Neural cell (in vitro differentiated cells): ENCODE data around the gene ELP5. TPM values are rescaled to one million over a fixed set of nuclear protein-coding genes. Genes with fewer than 3 reads are reported as not detected.
A peak's percentile ranks its signal among the peaks of the same experiment; 100 is the strongest.

Experiments used
- H2AFZ ChIP-seq: fragments of 200-600, 300-800 bp; sonication (generic), shearing (Covaris generic); 2 replicates; pipeline ENCODE4 v1.6.0; 2014; ENCODE audit warnings: low read depth, mild to moderate bottlenecking, antibody characterized with exemption, low read length, moderate library complexity
- H3F3A ChIP-seq: fragments of 200-600 bp; shearing (Covaris generic); 2 replicates; pipeline ENCODE4 v1.6.1; 2016; ENCODE audit warnings: mild to moderate bottlenecking, moderate library complexity, mixed read lengths, antibody characterized with exemption, low read length; ENCODE audit not compliant: insufficient read depth, poor library complexity, severe bottlenecking
- H3K27ac ChIP-seq: fragments of 200-600, 300-800 bp; sonication (generic), shearing (Covaris generic); 2 replicates; pipeline ENCODE4 v1.5.1; 2014; ENCODE audit warnings: mild to moderate bottlenecking, low read length, moderate library complexity
- H3K27me3 ChIP-seq: fragments of 300-800, 200-600 bp; sonication (generic), shearing (Covaris generic); 2 replicates; pipeline ENCODE4 v1.6.0; 2014; ENCODE audit warnings: mild to moderate bottlenecking, low read depth, low read length, moderate library complexity; ENCODE audit not compliant: insufficient read depth
- H3K36me3 ChIP-seq: fragments of 300-800, 200-600 bp; sonication (generic), shearing (Covaris generic); 2 replicates; pipeline ENCODE4 v1.5.1; 2014; ENCODE audit warnings: mild to moderate bottlenecking, antibody characterized with exemption, low read length, moderate library complexity; ENCODE audit not compliant: insufficient read depth
- H3K4me2 ChIP-seq: fragments of 300-800, 200-600 bp; sonication (generic), shearing (Covaris generic); 2 replicates; pipeline ENCODE4 v1.6.0; 2014; ENCODE audit warnings: mild to moderate bottlenecking, low read length
- H3K4me3 ChIP-seq: fragments of 300-800, 200-600 bp; sonication (generic), shearing (Covaris generic); 2 replicates; pipeline ENCODE4 v1.5.1; 2014; ENCODE audit warnings: mild to moderate bottlenecking, low read length, moderate library complexity
- H3K79me2 ChIP-seq: fragments of 200-600 bp; shearing (Covaris generic); replicated peaks from 2 replicates; pipeline ENCODE4 v1.6.0; 2014; ENCODE audit warnings: mild to moderate bottlenecking, low read length, moderate library complexity; ENCODE audit not compliant: insufficient read depth
- H3K9ac ChIP-seq: fragments of 300-800, 200-600 bp; sonication (generic), shearing (Covaris generic); 2 replicates; pipeline ENCODE4 v1.6.1; 2016; ENCODE audit warnings: mild to moderate bottlenecking, low read length, mixed read lengths
- H3K9me2 ChIP-seq: fragments of 200-600 bp; shearing (Covaris generic); 2 replicates; pipeline ENCODE4 v1.6.1; 2016; ENCODE audit warnings: mild to moderate bottlenecking, low read length, mixed read lengths; ENCODE audit not compliant: insufficient read depth
- H3K9me3 ChIP-seq: fragments of 200-600, 300-800 bp; sonication (generic), shearing (Covaris generic); 2 replicates; pipeline ENCODE4 v1.6.1; 2016; ENCODE audit warnings: mild to moderate bottlenecking, mixed run types, low read length, moderate library complexity, mixed read lengths
- H4K20me1 ChIP-seq: fragments of 200-600 bp; shearing (Covaris generic); 2 replicates; pipeline ENCODE4 v1.6.1; 2016; ENCODE audit warnings: mild to moderate bottlenecking, mixed run types; ENCODE audit not compliant: insufficient read depth
- CTCF ChIP-seq: fragments of 450-650 bp; IDR thresholded peaks from 2 replicates; pipeline ENCODE4 v1.5.1; 2014; ENCODE audit warnings: antibody characterized with exemption, mild to moderate bottlenecking, moderate library complexity; ENCODE audit not compliant: poor library complexity, severe bottlenecking
- EP300 ChIP-seq: fragments of 450-650 bp; conservative IDR thresholded peaks from 2 replicates; pipeline ENCODE4 v1.6.1; 2014; ENCODE audit warnings: antibody characterized with exemption, mild to moderate bottlenecking, moderate library complexity; ENCODE audit not compliant: poor library complexity, severe bottlenecking
- EZH2 ChIP-seq: fragments of 200-600, 300-800 bp; shearing (Covaris generic), sonication (generic); IDR thresholded peaks from 2 replicates; pipeline ENCODE4 v1.6.1; 2014; ENCODE audit warnings: antibody characterized with exemption, low read length, borderline replicate concordance, mild to moderate bottlenecking; ENCODE audit not compliant: insufficient read depth, poor library complexity, severe bottlenecking
- MXI1 ChIP-seq: fragments of 450-650 bp; conservative IDR thresholded peaks from 2 replicates; pipeline ENCODE4 v1.6.1; 2014; ENCODE audit warnings: antibody characterized with exemption, mild to moderate bottlenecking; ENCODE audit not compliant: poor library complexity, severe bottlenecking
- POLR2AphosphoS5 ChIP-seq: IDR thresholded peaks from 2 replicates; pipeline ENCODE4 v1.6.1; 2012
- RAD21 ChIP-seq: fragments of 450-650 bp; conservative IDR thresholded peaks from 2 replicates; pipeline ENCODE4 v1.6.1; 2014; ENCODE audit warnings: antibody characterized with exemption, mild to moderate bottlenecking, moderate library complexity
- REST ChIP-seq: IDR thresholded peaks from 2 replicates; pipeline ENCODE4 v1.6.1; 2012; ENCODE audit warnings: borderline replicate concordance
- SMC3 ChIP-seq: fragments of 450-650 bp; conservative IDR thresholded peaks from 2 replicates; pipeline ENCODE4 v1.6.1; 2014; ENCODE audit warnings: antibody characterized with exemption, mild to moderate bottlenecking, moderate library complexity; ENCODE audit not compliant: poor library complexity
- TAF1 ChIP-seq: IDR thresholded peaks from 2 replicates; pipeline ENCODE4 v1.6.1; 2012; ENCODE audit warnings: low read depth
- polyA plus RNA-seq: library from polyadenylated mRNA; depleted of rRNA; stranded (reverse); fragments of >200 nt; gene quantifications from 2 replicates; pipeline ENCODE4 v1.2.3, GENCODE V29; 2014

ELP5 gene
- polyA plus RNA-seq, 1 donor from 2014 or later, result 82.7 TPM

GRCh38 chr17:7304179-7304578, 52.2 kb downstream of the ELP5 start:
- Histone ChIP-seq H3K4me2 (no peak overlapping the region), H4K20me1 (peaks cover 8% of the 10 kb centered on the region), H3F3A (no peaks in the 10 kb centered on the region), H3K27me3 (no peaks in the 10 kb centered on the region), H3K9me2 (no peaks in the 10 kb centered on the region), H3K79me2 (peaks cover 12% of the 10 kb centered on the region), H2AFZ (no peak overlapping the region), H3K36me3 (no peaks in the 10 kb centered on the region), H3K27ac (no peak overlapping the region), H3K4me3 (no peak overlapping the region), H3K9ac (no peak overlapping the region), H3K9me3 (no peaks in the 10 kb centered on the region)
- TF ChIP-seq POLR2AphosphoS5, result no peak
- no peak for TF ChIP-seq REST
- TF ChIP-seq TAF1, result no peak

- Histone ChIP-seq H2AFZ (peak within 1 kb of the TSS; percentile 60), H3K9ac (peak within 1 kb of the TSS; percentile 86), H4K20me1 (peaks cover 12% of the 10 kb centered on the region), H3K4me3 (peak within 1 kb of the TSS; percentile 91), H3K9me2 (no peaks in the 10 kb centered on the region), H3K27me3 (no peaks in the 10 kb centered on the region), H3F3A (no peaks in the 10 kb centered on the region), H3K79me2 (peaks cover 29% of the 10 kb centered on the region), H3K4me2 (peak within 1 kb of the TSS; percentile 89), H3K27ac (peak within 1 kb of the TSS; percentile 84), H3K36me3 (no peaks in the 10 kb centered on the region), H3K9me3 (no peaks in the 10 kb centered on the region)
- TF ChIP-seq SMC3, result no peak
- TF ChIP-seq REST, result no peak
- peak; percentile 88 for TF ChIP-seq MXI1
- peak; percentile 73 for TF ChIP-seq POLR2AphosphoS5
- TF ChIP-seq CTCF, result no peak
- TF ChIP-seq TAF1, result peak; percentile 66
- TF ChIP-seq EP300, result peak; percentile 31
- no peak for TF ChIP-seq EZH2
- TF ChIP-seq RAD21, result no peak
Observed at GRCh38 chr17:7306911-7307685, 55.1 kb downstream of the ELP5 start, which contains the start of gene EIF5A. TSS of gene EIF5A (plus strand) at chr17:7307628. CDS start at chr17:7309636, 2,008 bp downstream.
